CD4-positive, alpha-beta memory T cell (primary cell): ENCODE results near the gene MAGI1. TPM values are rescaled to one million over a fixed set of nuclear protein-coding genes. Genes with fewer than 3 reads are reported as not detected.

ENCODE experiments used
- CTCF ChIA-PET: fragments of 350-600 bp; sonication (Branson Sonifier 250); formaldehyde crosslinking; loops from one replicate; lab custom pipeline; 2021; ENCODE audit warnings: inconsistent platforms; ENCODE audit not compliant: partially characterized antibody; lab: Charles Lee
- POLR2A ChIA-PET: fragments of 350-600 bp; sonication (Branson Sonifier 250); formaldehyde crosslinking; loops from one replicate; lab custom pipeline; 2021; ENCODE audit not compliant: partially characterized antibody; lab: Charles Lee
- DNase-seq, 5 donors: peaks; one replicate each; pipeline versions ENCODE4 v3.0.0 to v3.0.0-alpha.2; 2020 to 2022; ENCODE audit warnings: mixed read lengths in 1 of 5
- H3K27ac ChIP-seq: one replicate; pipeline ENCODE4 v1.7.0; 2013; ENCODE audit warnings: low read depth, low read length
- H3K27me3 ChIP-seq: 2 replicates; pipeline ENCODE4 v1.7.0; 2013; ENCODE audit warnings: mild to moderate bottlenecking, low read length, moderate library complexity; ENCODE audit not compliant: insufficient read depth
- H3K36me3 ChIP-seq: 2 replicates; pipeline ENCODE4 v1.7.0; 2013; ENCODE audit warnings: mild to moderate bottlenecking, low read length, moderate library complexity; ENCODE audit not compliant: insufficient read depth
- H3K4me1 ChIP-seq: 2 replicates; pipeline ENCODE4 v1.7.0; 2013; ENCODE audit warnings: mild to moderate bottlenecking, low read length, moderate library complexity; ENCODE audit not compliant: insufficient read depth
- H3K4me3 ChIP-seq, 2 donors: one replicate each; pipeline ENCODE4 v1.7.0; 2013; ENCODE audit warnings: low read length in 2 of 2, mild to moderate bottlenecking in 1 of 2
- H3K9me3 ChIP-seq, 2 donors: one replicate each; pipeline ENCODE4 v1.7.0; 2013; ENCODE audit warnings: low read length in 2 of 2, control low read depth in 1 of 2; ENCODE audit not compliant: control insufficient read depth in 1 of 2
- H3K27ac Mint-ChIP-seq, 7 donors: one replicate each; pipeline ENCODE4 v1.8.0; 2020 to 2021; ENCODE audit warnings: mixed read lengths in 7 of 7, mild to moderate bottlenecking in 6 of 7, inconsistent platforms in 3 of 7, moderate library complexity in 3 of 7
- H3K27me3 Mint-ChIP-seq, 2 donors: one replicate each; pipeline ENCODE4 v1.8.0; 2020 to 2021; ENCODE audit warnings: mixed read lengths in 2 of 2
- H3K36me3 Mint-ChIP-seq, 2 donors: one replicate each; pipeline ENCODE4 v1.8.0; 2020 to 2021; ENCODE audit warnings: mixed read lengths in 2 of 2, inconsistent platforms in 1 of 2, mild to moderate bottlenecking in 1 of 2
- H3K4me1 Mint-ChIP-seq, 4 donors: one replicate each; pipeline ENCODE4 v1.8.0; 2020 to 2021; ENCODE audit warnings: mixed read lengths in 4 of 4, mild to moderate bottlenecking in 1 of 4
- H3K4me3 Mint-ChIP-seq, 8 donors: one replicate each; pipeline ENCODE4 v1.8.0; 2020 to 2021; ENCODE audit warnings: mixed read lengths in 8 of 8, mild to moderate bottlenecking in 7 of 8, moderate library complexity in 6 of 8, inconsistent platforms in 3 of 8
- H3K9me3 Mint-ChIP-seq, 8 donors: one replicate each; pipeline ENCODE4 v1.8.0; 2020 to 2021; ENCODE audit warnings: mixed read lengths in 8 of 8, mild to moderate bottlenecking in 5 of 8, inconsistent platforms in 3 of 8, moderate library complexity in 1 of 8
- intact Hi-C: fragments of 100-400 bp; cut with micrococcal nuclease; formaldehyde crosslinking; loops from one replicate; pipeline ENCODE4 v1.15.1; 2023
- polyA plus RNA-seq, 2 donors: library from polyadenylated mRNA; unstranded; fragments of 300-500 nt; fragmentation: Illumina TruSeq; gene quantifications; one replicate each; pipeline ENCODE4 v1.2.3, GENCODE V29; 2021
- total RNA-seq, 2 experiments: library from RNA; stranded (reverse); gene quantifications; one replicate each; pipeline ENCODE4 v1.2.3, GENCODE V29; 2021

The MAGI1 gene
- total and polyA plus RNA-seq, 4 experiments from 2014 or later, result 0.20 TPM; not detected in 3

GRCh38 chr3:65984975-65985374 lies 53.7 kb downstream of the MAGI1 start:
- DNase-seq, result no peak
- Mint-ChIP-seq H3K36me3 (no peaks in the 10 kb centered on the region), H3K4me3 (no peak overlapping the region), H3K4me1 (no peaks in the 10 kb centered on the region), H3K27me3 (peaks cover 1 to 2% of the 10 kb centered on the region in 2 donors), H3K9me3 (peaks cover 0 to 2% (median 0%) of the 10 kb centered on the region in 8 donors), H3K27ac (no peak overlapping the region)
- Histone ChIP-seq H3K36me3 (no peaks in the 10 kb centered on the region), H3K27me3 (no peaks in the 10 kb centered on the region), H3K9me3 (no peaks in the 10 kb centered on the region), H3K4me3 (no peak overlapping the region), H3K27ac (no peak overlapping the region), H3K4me1 (no peaks in the 10 kb centered on the region)
- ChIA-PET CTCF (interaction anchor here (0.7 kb wide), 1 partner anchor 43 kb away, joined by 3 read pairs; no protein-coding TSS in a partner anchor), POLR2A (no interaction called here)
- intact Hi-C loops, result no loop called here

GRCh38 chr3:65983100-65983499 lies 55.6 kb downstream of the MAGI1 start:
- H3K4me1 Mint-ChIP-seq, result no peaks in the 10 kb centered on the region
- POLR2A ChIA-PET, result no interaction called here
- H3K36me3 Mint-ChIP-seq, result no peaks in the 10 kb centered on the region
- Histone ChIP-seq H3K27ac (no peak overlapping the region), H3K9me3 (no peaks in the 10 kb centered on the region), H3K27me3 (no peaks in the 10 kb centered on the region), H3K4me3 (no peak overlapping the region), H3K4me1 (no peaks in the 10 kb centered on the region), H3K36me3 (no peaks in the 10 kb centered on the region)
- H3K27ac Mint-ChIP-seq, result no peak overlapping the region
- peaks cover 0 to 2% (median 0%) of the 10 kb centered on the region in 8 donors for H3K9me3 Mint-ChIP-seq
- DNase-seq, result no peak
- H3K4me3 Mint-ChIP-seq, result no peak overlapping the region
- intact Hi-C loops, result no loop called here
- peaks cover 0 to 2% of the 10 kb centered on the region in 2 donors for H3K27me3 Mint-ChIP-seq
- CTCF ChIA-PET, result no interaction called here

- Mint-ChIP-seq H3K27ac (no peak overlapping the region), H3K4me3 (no peak overlapping the region), H3K27me3 (peaks cover 0 to under 1% of the 10 kb centered on the region in 2 donors), H3K4me1 (no peaks in the 10 kb centered on the region), H3K9me3 (peaks cover 0 to 4% (median 0%) of the 10 kb centered on the region in 8 donors), H3K36me3 (no peaks in the 10 kb centered on the region)
- intact Hi-C loops, result no loop called here
- no peaks in the 10 kb centered on the region for H3K27me3 ChIP-seq
- H3K36me3 ChIP-seq, result no peaks in the 10 kb centered on the region
- H3K27ac ChIP-seq, result no peak overlapping the region
- ChIA-PET POLR2A (no interaction called here), CTCF (interaction anchor here (1.1 kb wide), 1 partner anchor 10 kb away, joined by 4 read pairs; no protein-coding TSS in a partner anchor)
- no peak overlapping the region for H3K4me3 ChIP-seq
- no peak for DNase-seq
- no peaks in the 10 kb centered on the region for H3K9me3 ChIP-seq
- no peaks in the 10 kb centered on the region for H3K4me1 ChIP-seq
These were observed 59.0 kb downstream of the MAGI1 start for GRCh38 chr3:65979731-65980130.

- H3K36me3 ChIP-seq, result no peaks in the 10 kb centered on the region
- H3K9me3 ChIP-seq, result no peaks in the 10 kb centered on the region
- Mint-ChIP-seq H3K9me3 (peaks cover 0 to 5% (median 0%) of the 10 kb centered on the region in 8 donors), H3K27ac (no peak overlapping the region), H3K36me3 (no peaks in the 10 kb centered on the region), H3K27me3 (peaks cover 0 to 2% of the 10 kb centered on the region in 2 donors), H3K4me1 (no peaks in the 10 kb centered on the region), H3K4me3 (no peak overlapping the region)
- CTCF ChIA-PET, result interaction anchor here (0.6 to 1.1 kb wide), 2 partner anchors 9 to 977 kb away, joined by 3 to 4 read pairs; no protein-coding TSS in a partner anchor
- no peaks in the 10 kb centered on the region for H3K4me1 ChIP-seq
- no peak overlapping the region for H3K4me3 ChIP-seq
- intact Hi-C loops, result no loop called here
- POLR2A ChIA-PET, result no interaction called here
- no peaks in the 10 kb centered on the region for H3K27me3 ChIP-seq
- no peak overlapping the region for H3K27ac ChIP-seq
- no peak for DNase-seq
These were observed 59.6 kb downstream of the MAGI1 start for GRCh38 chr3:65979162-65979561.

- no peak overlapping the region for H3K4me3 ChIP-seq
- no peak overlapping the region for H3K4me3 Mint-ChIP-seq
- H3K27ac ChIP-seq, result no peak overlapping the region
- no peaks in the 10 kb centered on the region for H3K27me3 ChIP-seq
- H3K9me3 Mint-ChIP-seq, result peaks cover 0 to 5% (median 0%) of the 10 kb centered on the region in 8 donors
- no peaks in the 10 kb centered on the region for H3K4me1 ChIP-seq
- ChIA-PET CTCF (no interaction called here), POLR2A (no interaction called here)
- intact Hi-C loops, result no loop called here
- H3K36me3 Mint-ChIP-seq, result no peaks in the 10 kb centered on the region
- H3K27ac Mint-ChIP-seq, result no peak overlapping the region
- no peaks in the 10 kb centered on the region for H3K4me1 Mint-ChIP-seq
- H3K27me3 Mint-ChIP-seq, result peaks cover 0 to 2% of the 10 kb centered on the region in 2 donors
- H3K36me3 ChIP-seq, result no peaks in the 10 kb centered on the region
- no peaks in the 10 kb centered on the region for H3K9me3 ChIP-seq
- DNase-seq, result no peak
These were observed 60.6 kb downstream of the MAGI1 start for GRCh38 chr3:65978116-65978515.

GRCh38 chr3:65975032-65975431 lies 63.7 kb downstream of the MAGI1 start:
- Mint-ChIP-seq H3K36me3 (no peaks in the 10 kb centered on the region), H3K4me3 (no peak overlapping the region), H3K27me3 (peaks cover 0 to 2% of the 10 kb centered on the region in 2 donors), H3K9me3 (peaks cover 0 to 5% (median under 1%) of the 10 kb centered on the region in 8 donors), H3K4me1 (no peaks in the 10 kb centered on the region), H3K27ac (no peak overlapping the region)
- ChIA-PET POLR2A (no interaction called here), CTCF (no interaction called here)
- H3K4me3 ChIP-seq, result no peak overlapping the region
- H3K9me3 ChIP-seq, result no peaks in the 10 kb centered on the region
- no peak overlapping the region for H3K27ac ChIP-seq
- intact Hi-C loops, result no loop called here
- no peak for DNase-seq
- no peaks in the 10 kb centered on the region for H3K36me3 ChIP-seq
- no peaks in the 10 kb centered on the region for H3K27me3 ChIP-seq
- no peaks in the 10 kb centered on the region for H3K4me1 ChIP-seq

- H3K27me3 ChIP-seq, result no peaks in the 10 kb centered on the region
- POLR2A ChIA-PET, result no interaction called here
- Mint-ChIP-seq H3K27me3 (peaks cover 0 to 2% of the 10 kb centered on the region in 2 donors), H3K4me3 (no peak overlapping the region), H3K27ac (no peak overlapping the region), H3K9me3 (peaks cover 0 to 5% (median under 1%) of the 10 kb centered on the region in 8 donors), H3K36me3 (no peaks in the 10 kb centered on the region), H3K4me1 (no peaks in the 10 kb centered on the region)
- H3K27ac ChIP-seq, result no peak overlapping the region
- DNase-seq, result no peak
- no peaks in the 10 kb centered on the region for H3K9me3 ChIP-seq
- intact Hi-C loops, result no loop called here
- H3K36me3 ChIP-seq, result no peaks in the 10 kb centered on the region
- H3K4me3 ChIP-seq, result no peak overlapping the region
- CTCF ChIA-PET, result no interaction called here
- no peaks in the 10 kb centered on the region for H3K4me1 ChIP-seq
These were observed 64.2 kb downstream of the MAGI1 start for GRCh38 chr3:65974509-65974908.
